GM21529 (cell line): ENCODE data around the gene PREPL.
"Not testable (repeated sequence)": the region's sequence is repeated elsewhere in the genome, so short reads cannot be mapped to it uniquely, and the experiment has no call there.

Experiments
- ATAC-seq: cut with Tn5 transposase; IDR thresholded peaks from one replicate; pipeline ENCODE4 v1.9.1; 2021; ENCODE audit not compliant: unreplicated experiment

Gene PREPL

DNA sequence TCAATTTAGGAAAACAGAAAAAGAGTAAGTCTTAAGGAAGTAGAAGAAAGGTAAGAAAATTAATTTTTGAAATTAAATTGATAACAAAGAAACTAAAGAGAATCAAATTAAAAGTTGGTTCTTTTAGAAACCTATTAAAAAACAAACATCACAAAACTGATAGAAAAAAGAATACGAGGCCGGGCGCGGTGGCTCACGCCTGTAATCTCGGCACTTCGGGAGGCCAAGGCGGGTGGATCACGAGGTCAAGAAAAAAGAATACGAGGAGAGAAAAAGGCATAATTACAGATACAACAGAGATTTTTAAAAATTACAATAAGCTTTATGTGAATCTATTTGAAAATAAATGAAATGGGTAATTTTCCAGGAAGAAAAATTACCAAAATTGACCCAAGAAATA lies 11.8 kb downstream of the PREPL start:
- no peak for ATAC-seq

- ATAC-seq: no peak
Measured at GRCh38 chr2:44348400-44348799, 12.9 kb downstream of the PREPL start.

DNA sequence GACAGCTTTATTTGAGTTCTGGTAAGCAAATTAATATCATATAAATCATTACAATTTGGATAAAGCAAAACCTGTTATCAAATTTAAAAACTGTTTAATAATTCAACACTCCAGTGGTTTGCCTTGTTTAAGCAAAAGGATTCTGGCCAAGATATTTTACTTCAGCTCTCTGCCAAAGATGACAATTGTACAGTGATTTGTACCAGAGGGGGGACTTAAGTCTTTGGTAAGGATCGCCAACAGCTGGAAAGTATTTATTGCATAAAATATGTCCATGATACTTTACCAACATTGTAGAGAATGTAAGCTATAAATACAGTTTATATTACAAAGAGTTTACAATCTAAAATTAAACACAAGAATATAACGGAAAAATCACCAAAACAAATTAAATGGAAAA lies 13.8 kb downstream of the PREPL start:
- no peak for ATAC-seq

DNA sequence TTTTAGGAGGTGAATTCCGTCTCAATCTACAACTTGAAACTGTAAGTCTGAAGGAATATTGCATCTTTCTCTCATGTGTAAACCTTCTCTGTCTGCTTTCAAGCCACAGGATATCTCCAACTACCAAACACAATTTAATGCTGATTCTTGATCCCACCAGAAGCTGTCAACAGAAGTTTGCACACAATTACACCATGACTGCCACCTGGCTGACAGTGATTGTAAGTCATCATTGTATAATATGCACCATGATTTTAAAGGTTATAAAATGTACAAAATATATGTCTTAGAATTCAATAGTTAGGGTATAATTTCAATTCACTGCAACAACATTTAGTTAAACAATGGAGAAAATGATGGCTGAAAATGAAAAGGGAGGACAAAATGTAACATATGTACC lies 18.4 kb downstream of the PREPL start:
- no peak for ATAC-seq

GRCh38 chr2:44335806-44336538 lies 25.3 kb downstream of the PREPL start:
- no peak for ATAC-seq

- no peak for ATAC-seq
Measured at GRCh38 chr2:44333994-44334393, 27.3 kb downstream of the PREPL start.

- ATAC-seq: no peak
Measured at GRCh38 chr2:44330801-44331200, 30.5 kb downstream of the PREPL start.

- ATAC-seq: no peak
Measured at GRCh38 chr2:44329343-44329742, 32.0 kb downstream of the PREPL start.

- no peak for ATAC-seq
Measured at GRCh38 chr2:44328750-44329149, 32.5 kb downstream of the PREPL start.

GRCh38 chr2:44326548-44327264 lies 34.6 kb downstream of the PREPL start:
- no peak for ATAC-seq

DNA sequence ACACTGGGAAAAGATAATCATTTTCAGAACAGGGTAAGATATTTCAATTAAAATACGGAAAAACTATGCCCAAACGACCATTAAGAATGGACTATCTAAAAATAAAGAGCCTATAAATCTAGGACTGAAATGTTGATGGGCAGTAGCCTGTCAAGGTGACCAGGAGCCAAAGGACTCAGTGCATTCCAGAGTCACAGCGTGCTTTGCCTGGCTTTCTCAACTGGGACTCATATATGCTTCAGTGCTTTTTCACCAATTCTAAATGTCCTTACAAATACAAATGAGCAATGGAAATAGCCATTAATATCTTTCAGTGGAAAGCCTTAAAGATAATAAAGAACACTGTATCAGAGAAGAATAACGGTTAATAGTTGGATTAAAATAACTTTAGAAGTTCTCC lies 35.4 kb downstream of the PREPL start:
- no peak for ATAC-seq

GRCh38 chr2:44324971-44325426 lies 36.3 kb downstream of the PREPL start:
- no peak for ATAC-seq

DNA sequence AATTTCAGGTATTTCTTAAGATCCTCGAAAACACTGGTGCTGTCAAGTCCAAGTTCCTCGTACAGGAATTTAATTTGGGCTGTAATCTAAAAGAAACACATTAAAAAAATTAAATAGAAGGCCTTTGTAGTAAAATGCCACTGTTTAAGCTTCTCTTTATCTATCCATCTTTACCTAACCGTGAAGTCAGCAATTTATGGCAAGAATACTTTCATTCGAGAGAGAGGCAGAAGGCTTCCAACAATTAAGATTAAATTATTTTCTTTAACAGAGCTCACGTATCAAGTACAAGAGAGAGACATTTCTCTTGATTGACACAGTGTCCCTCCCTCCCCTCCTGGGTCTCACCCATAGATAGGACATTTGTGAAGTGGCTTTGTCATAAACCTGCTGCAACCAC lies 39.9 kb downstream of the PREPL start:
- no peak for ATAC-seq

DNA sequence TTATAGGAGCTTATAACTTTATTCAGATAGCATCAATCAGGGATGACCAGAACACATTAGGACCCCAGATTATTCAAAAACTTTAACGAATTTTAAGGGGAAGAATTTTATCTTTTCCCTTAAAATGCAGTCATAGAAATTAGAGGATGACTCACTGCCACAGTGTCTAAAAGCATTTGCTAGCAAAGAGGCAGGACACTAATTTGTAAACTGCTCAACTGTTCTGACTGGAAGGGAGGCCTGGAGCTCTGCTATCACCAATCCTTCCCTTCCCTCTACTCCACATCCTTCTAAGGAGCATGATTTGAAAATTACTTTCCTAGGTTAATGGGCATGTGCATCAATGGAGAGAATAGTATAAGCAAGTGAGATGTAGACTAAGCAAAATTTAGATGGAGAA lies 40.5 kb downstream of the PREPL start:
- ATAC-seq: no peak

- ATAC-seq: no peak
Measured at GRCh38 chr2:44315945-44316344, 45.3 kb downstream of the PREPL start.

GRCh38 chr2:44314362-44314761 lies 46.9 kb downstream of the PREPL start:
- ATAC-seq: no peak

DNA sequence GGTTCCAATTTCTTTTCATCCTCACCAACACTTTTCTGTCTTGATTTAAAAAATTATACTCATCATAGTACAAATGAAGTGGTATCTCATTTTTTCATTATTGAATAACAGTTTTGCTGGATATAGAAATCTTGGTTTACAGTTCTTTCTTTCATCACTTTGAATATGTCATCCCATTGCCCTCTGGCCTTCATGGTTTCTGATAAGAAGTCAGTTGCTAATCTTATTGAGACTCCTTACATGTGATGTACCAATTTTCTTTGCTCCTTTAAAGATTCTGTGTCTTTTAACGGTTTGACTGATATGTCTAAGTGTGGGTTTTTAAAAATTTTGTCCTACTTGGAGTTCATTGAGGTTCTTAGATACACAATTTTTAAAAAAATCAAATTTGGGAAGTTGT lies 51.0 kb downstream of the PREPL start:
- no peak for ATAC-seq

DNA sequence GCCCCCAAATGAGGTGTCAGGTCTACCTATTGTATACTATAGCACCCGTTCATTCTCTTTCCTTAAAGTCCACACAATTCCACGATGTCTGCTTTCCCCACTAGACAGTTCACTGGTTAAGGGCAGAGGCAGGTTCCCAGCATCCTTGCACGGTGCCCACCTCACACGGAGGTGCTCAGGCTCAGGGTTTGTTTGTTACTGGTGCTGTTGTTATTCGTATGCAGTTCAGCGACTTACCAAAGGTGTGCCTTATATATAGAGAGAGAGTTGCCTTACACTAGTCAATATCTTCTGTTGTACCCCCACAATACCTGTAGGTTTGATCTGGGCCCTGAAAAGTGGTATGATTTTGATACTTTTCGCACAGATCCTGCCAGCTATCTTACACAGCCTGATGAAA lies 55.4 kb downstream of the PREPL start:
- no peak for ATAC-seq

- no peak for ATAC-seq
Measured at GRCh38 chr2:44304258-44304657, 57.0 kb downstream of the PREPL start.

- not testable (repeated sequence) for ATAC-seq
Measured at GRCh38 chr2:44303766-44304165, 57.5 kb downstream of the PREPL start.

DNA sequence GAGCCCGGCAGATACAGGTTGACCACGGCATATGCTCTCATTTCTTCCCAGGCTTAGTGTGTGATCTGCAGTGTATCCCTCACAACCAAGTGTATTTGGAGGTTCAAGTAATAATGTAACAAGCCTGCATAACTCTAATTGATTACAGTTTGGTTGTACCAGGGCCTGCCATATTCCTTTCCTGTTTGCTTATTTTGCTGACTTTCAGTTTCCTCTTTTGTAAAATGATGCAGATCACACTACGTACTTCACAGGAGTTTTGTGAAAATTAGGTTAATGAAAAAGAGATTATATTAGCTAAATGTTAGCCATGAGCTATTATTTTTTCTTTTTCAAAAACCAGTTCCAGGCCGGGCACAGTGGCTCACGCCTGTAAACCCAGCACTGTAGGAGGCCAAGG lies 60.2 kb downstream of the PREPL start:
- no peak for ATAC-seq

- ATAC-seq: no peak
Measured at GRCh38 chr2:44299635-44300034, 61.7 kb downstream of the PREPL start.

DNA sequence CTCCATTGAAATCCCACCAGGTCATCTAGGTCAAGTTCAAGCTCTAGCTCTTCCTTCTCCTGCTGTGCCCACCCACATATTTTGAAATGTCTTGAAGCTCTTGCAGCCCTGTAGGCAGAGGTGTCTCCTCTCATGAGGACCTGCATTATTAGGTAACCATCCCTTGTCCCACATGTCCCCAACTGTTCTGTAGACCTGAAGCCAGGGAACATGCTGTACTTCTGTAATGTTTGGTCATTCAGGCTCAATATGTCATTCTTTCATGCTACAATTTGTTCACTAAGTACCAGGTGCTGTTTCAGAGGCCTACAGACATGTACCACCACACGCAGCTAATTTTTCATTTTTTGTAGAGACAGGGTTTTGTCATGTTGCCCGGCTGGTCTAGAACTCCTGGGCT lies 63.9 kb downstream of the PREPL start:
- no peak for ATAC-seq
